GM19328 (cell line): ENCODE data around the gene GIMD1.

ENCODE experiments used
- ATAC-seq: cut with Tn5 transposase; IDR thresholded peaks from one replicate; pipeline ENCODE4 v1.9.1; 2021; ENCODE audit warnings: mild to moderate bottlenecking, moderate library complexity; ENCODE audit not compliant: unreplicated experiment

The GIMD1 gene

DNA sequence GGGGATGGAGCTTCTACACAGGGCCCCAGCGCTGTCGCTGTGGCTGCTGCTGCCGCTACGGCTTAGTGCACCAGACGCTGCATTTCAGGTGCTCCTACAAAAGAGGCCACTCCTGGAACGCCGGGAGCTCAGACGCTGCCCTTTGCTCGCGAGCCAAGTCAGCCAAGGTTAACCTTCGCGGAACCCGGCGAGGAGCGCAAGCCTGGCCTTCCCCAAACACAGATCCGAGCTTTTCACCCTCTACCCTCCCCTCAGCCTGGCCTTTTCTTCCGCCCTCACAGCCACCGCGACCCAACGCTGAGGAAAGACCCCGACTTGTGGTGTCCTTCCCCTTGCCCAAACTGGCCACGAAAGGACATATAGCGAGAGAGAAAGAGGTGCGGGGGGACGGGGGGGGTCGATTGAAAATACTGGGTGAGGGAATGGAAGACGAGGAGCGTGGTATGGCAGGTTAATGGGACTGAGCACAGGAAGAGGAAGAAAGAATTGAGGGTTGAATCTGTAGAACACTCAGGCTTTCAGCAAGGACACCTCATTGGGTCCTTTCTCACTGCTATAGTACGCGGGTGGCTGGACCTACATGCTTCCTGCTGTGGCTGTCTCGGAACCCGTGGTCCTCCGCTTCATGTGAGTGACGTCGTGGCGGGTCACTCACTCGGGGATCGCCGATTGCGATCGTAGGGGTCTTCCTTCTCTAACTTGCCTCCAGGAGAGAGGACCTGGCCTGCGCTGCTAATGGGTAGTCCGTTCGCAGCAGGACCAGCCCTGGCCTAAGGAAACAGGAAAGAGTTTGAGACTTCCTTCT is 52.4 kb downstream of the GIMD1 start, which contains the start of the genes AIMP1 and TBCK:
Gene AIMP1, plus strand, starts transcription at position 583 of the 805 bp plus-strand sequence. CDS start 8,460 bp downstream, outside the sequence.
Gene TBCK, minus strand, starts transcription at position 242 of the 805 bp plus-strand sequence. CDS start 7,249 bp downstream, outside the sequence.
- peak; percentile 83 for ATAC-seq

- ATAC-seq, result peak; percentile 26
Observed at GRCh38 chr4:106315476-106315967, 53.1 kb downstream of the GIMD1 start.

- no peak for ATAC-seq
Observed at GRCh38 chr4:106314960-106315359, 53.6 kb downstream of the GIMD1 start.

GRCh38 chr4:106312997-106313522 is 55.5 kb downstream of the GIMD1 start:
- ATAC-seq, result no peak

DNA sequence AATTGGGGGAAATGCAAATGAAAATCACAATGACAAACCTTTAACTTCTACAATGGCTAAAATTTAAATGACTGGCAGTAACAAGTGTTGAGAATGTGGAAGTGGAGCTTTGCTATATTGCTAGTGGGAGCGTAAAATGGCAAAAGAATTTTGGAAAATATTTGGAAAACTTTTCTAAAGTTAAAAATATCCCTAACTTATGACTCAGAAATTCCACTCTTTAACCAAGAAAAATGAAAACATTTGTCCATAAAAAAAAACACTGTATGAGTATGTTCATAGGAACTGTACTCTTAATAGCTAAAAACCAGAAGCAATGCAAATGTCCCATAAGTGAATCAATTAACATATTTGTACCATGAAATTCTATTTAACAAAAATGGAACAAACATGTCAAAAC is 56.2 kb downstream of the GIMD1 start:
- ATAC-seq, result no peak
